Activated naive CD4-positive, alpha-beta T cell (primary cell): Measurements from ENCODE around the gene PACRG.

Experiments used
- DNase-seq, 4 experiments: peaks; one replicate each; lab custom pipeline; 2025; lab: John Stamatoyannopoulos, UW

Gene PACRG

GRCh38 chr6:163288915-163289314, 561.1 kb downstream of the PACRG start:
- DNase-seq = no peak

- no peak for DNase-seq
Measured at GRCh38 chr6:163289447-163289846, 561.7 kb downstream of the PACRG start.

- no peak for DNase-seq
Measured at GRCh38 chr6:163290545-163291274, 562.9 kb downstream of the PACRG start.

- no peak for DNase-seq
Measured at GRCh38 chr6:163291622-163292021, 563.8 kb downstream of the PACRG start.

GRCh38 chr6:163293286-163293685, 565.5 kb downstream of the PACRG start:
- DNase-seq = no peak

- DNase-seq = no peak
Measured at GRCh38 chr6:163294734-163295133, 567.0 kb downstream of the PACRG start.

- no peak for DNase-seq
Measured at GRCh38 chr6:163296835-163297519, 569.2 kb downstream of the PACRG start.

- no peak for DNase-seq
Measured at GRCh38 chr6:163298079-163298830, 570.5 kb downstream of the PACRG start.

- no peak for DNase-seq
Measured at GRCh38 chr6:163300838-163301237, 573.1 kb downstream of the PACRG start.

GRCh38 chr6:163301726-163302635, 574.2 kb downstream of the PACRG start:
- DNase-seq = no peak

- DNase-seq = no peak
Measured at GRCh38 chr6:163302747-163303146, 575.0 kb downstream of the PACRG start.

GRCh38 chr6:163306000-163306399, 578.2 kb downstream of the PACRG start:
- no peak for DNase-seq

- no peak for DNase-seq
Measured at GRCh38 chr6:163308629-163309440, 581.1 kb downstream of the PACRG start.

- no peak for DNase-seq
Measured at GRCh38 chr6:163309491-163310026, 581.8 kb downstream of the PACRG start.

GRCh38 chr6:163310096-163310972, 582.6 kb downstream of the PACRG start:
- DNase-seq = no peak

GRCh38 chr6:163310973-163311383, 583.2 kb downstream of the PACRG start:
- no peak for DNase-seq

- no peak for DNase-seq
Measured at GRCh38 chr6:163311830-163312229, 584.1 kb downstream of the PACRG start.

GRCh38 chr6:163313566-163313965, 585.8 kb downstream of the PACRG start:
- DNase-seq = no peak

GRCh38 chr6:163313981-163314380, 586.2 kb downstream of the PACRG start:
- DNase-seq = no peak
